Sigmoid colon (tissue), 7 donors: ENCODE measurements around the gene DPP6. TPM values are rescaled to one million over a fixed set of nuclear protein-coding genes. Genes with fewer than 3 reads are reported as not detected.
A peak's percentile ranks its signal among the peaks of the same experiment; 100 is the strongest.

Experiments
- DNase-seq: peaks from one replicate; pipeline ENCODE4 v3.0.0-alpha.2; 2019
- H3K27ac ChIP-seq, 4 donors: fragments of 200-600 bp; sonication (generic); one replicate each; pipeline ENCODE4 v1.5.1; 2016 to 2019; ENCODE audit warnings: mild to moderate bottlenecking in 1 of 4
- H3K27me3 ChIP-seq, 3 donors: fragments of 200-600 bp; sonication (generic); one replicate each; pipeline ENCODE4 v1.5.1; 2019; ENCODE audit warnings: mild to moderate bottlenecking in 1 of 3
- H3K36me3 ChIP-seq, 4 donors: fragments of 200-600 bp; sonication (generic); one replicate each; pipeline ENCODE4 v1.5.1; 2016 to 2019
- H3K4me1 ChIP-seq, 4 donors: fragments of 200-600 bp; sonication (generic); one replicate each; pipeline ENCODE4 v1.5.1; 2017 to 2019
- H3K4me3 ChIP-seq, 4 donors: fragments of 200-600 bp; sonication (generic); one replicate each; pipeline ENCODE4 v1.5.1; 2017 to 2019; ENCODE audit warnings: mild to moderate bottlenecking in 2 of 4, moderate library complexity in 1 of 4
- H3K9me3 ChIP-seq, 4 donors: fragments of 200-600 bp in 3 of 4; sonication (generic) in 3 of 4; one replicate each; pipeline versions ENCODE4 v1.5.1 to v1.6.1; 2013 to 2019
- CTCF ChIP-seq, 4 experiments: fragments of 450-650 bp in 3 of 4; fragments of 200-600 bp in 1 of 4; IDR thresholded peaks; one replicate each; pipeline ENCODE4 v1.5.1; 2016 to 2019; ENCODE audit warnings: antibody characterized with exemption in 4 of 4, mild to moderate bottlenecking in 3 of 4, moderate library complexity in 2 of 4
- EP300 ChIP-seq, 4 donors: sonication (generic); formaldehyde crosslinking; IDR thresholded peaks; one replicate each; pipeline ENCODE4 v1.6.1; 2017; ENCODE audit warnings: antibody characterized with exemption in 4 of 4
- POLR2A ChIP-seq, 2 donors: fragments of 450-650 bp; IDR thresholded peaks; one replicate each; pipeline ENCODE4 v1.6.1; 2016; ENCODE audit warnings: antibody characterized with exemption in 2 of 2, mild to moderate bottlenecking in 2 of 2, moderate library complexity in 2 of 2
- POLR2AphosphoS5 ChIP-seq, 4 donors: sonication (generic); formaldehyde crosslinking; IDR thresholded peaks; one replicate each; pipeline ENCODE4 v1.6.1; 2017; ENCODE audit warnings: antibody characterized with exemption in 4 of 4
- WGBS, 2 donors: extraction: QIAGEN DNeasy Blood & Tissue Kit; methylation state at CpG; one replicate each; pipeline ENCODE4 v1.1.7; 2013; 5-methylcytosine and 5-hydroxymethylcytosine counted together
- intact Hi-C: fragments of 100-400 bp; cut with DNase I; formaldehyde crosslinking; loops from one replicate; pipeline ENCODE4 v1.15.1; 2023
- polyA plus RNA-seq, 3 donors: library from polyadenylated mRNA; stranded (reverse); fragments of 200-250 nt; gene quantifications; one replicate each; pipeline ENCODE4 v1.2.3, GENCODE V29; 2013
- total RNA-seq, 4 donors: library from RNA; depleted of rRNA; stranded (reverse); fragments of >200 nt; gene quantifications; one replicate each; pipeline ENCODE4 v1.1.0, GENCODE V29; 2016
- donor health status: healthy with polysubstance abuse.
- donor health status: Bipolar disorder and iron deficiency.
- donor health status: healthy.

The DPP6 gene
- total and polyA plus RNA-seq, 7 donors: 1.2 to 53.2 (median 41.0) TPM; not detected in 1

DNA sequence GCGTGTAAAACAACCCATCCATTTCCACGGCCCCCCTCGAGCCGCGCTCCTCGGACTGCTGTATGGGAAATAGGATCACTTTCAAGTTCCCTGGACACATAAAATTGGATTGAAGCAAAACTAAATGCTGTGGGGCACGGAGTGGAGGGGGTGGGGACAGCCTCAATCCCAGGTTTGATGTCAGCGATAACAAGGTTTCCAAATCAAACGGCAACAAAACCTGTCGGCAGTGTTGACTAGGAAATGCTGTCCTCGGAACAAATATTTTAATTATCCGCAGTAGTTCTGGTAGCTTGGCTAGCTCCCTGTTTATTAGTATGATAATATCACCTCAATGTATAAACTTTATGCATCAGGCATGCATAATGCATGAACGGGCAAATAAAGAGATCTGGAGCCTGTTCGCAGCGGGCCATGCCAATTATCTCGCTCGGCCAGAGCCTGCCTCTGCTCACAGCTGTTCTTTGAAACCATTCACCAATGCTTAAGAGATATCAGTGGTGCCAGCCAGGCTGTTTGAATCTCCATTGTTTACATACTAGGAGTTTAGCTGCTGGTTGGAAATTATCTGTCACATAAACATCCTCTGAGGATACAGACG, 789.6 kb downstream of the DPP6 start:
- peak overlapping the region in 1 of 4 donors; percentile 6 for H3K4me3 ChIP-seq
- intact Hi-C loops: no loop called here
- DNase-seq: no peak
- TF ChIP-seq POLR2A (IDR thresholded peaks at IDR 0.05) (no peak), EP300 (IDR thresholded peaks at IDR 0.05) (no peak), POLR2AphosphoS5 (IDR thresholded peaks at IDR 0.05) (no peak), CTCF (IDR thresholded peaks at IDR 0.05) (no peak)
- peaks cover 0 to 19% (median 11%) of the 10 kb centered on the region in 4 donors for H3K4me1 ChIP-seq
- WGBS, 2 donors: 19 to 39% methylated on average over 18 of the region's 18 CpGs
- no peaks in the 10 kb centered on the region for H3K27me3 ChIP-seq
- no peaks in the 10 kb centered on the region for H3K36me3 ChIP-seq
- H3K27ac ChIP-seq: no peak overlapping the region
- no peaks in the 10 kb centered on the region for H3K9me3 ChIP-seq

DNA sequence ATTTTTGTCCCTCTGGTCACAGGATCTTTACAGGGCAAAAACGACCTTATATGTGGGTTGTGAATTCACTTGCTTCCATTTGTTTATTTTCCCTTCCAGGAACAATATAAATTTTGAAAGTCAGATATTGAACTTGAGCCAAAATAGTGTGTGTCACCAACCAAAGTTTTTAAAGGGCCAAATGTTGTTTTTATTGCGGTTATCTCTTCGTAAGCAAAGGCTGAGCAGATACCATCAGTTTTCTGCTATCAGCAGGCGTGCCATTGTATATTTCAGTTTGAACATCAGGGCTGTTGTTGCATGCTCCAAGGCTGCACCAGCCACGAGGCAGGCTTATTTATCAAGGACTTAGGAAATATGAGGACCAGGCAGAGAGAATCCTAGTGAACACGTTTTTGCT, 790.4 kb downstream of the DPP6 start:
- no peaks in the 10 kb centered on the region for H3K27me3 ChIP-seq
- H3K27ac ChIP-seq: no peak overlapping the region
- H3K4me3 ChIP-seq: no peak overlapping the region
- intact Hi-C loops: no loop called here
- 5 to 14% methylated on average over 6 of the region's 6 CpGs for WGBS, 2 donors
- no peaks in the 10 kb centered on the region for H3K9me3 ChIP-seq
- TF ChIP-seq POLR2A (IDR thresholded peaks at IDR 0.05) (no peak), POLR2AphosphoS5 (IDR thresholded peaks at IDR 0.05) (no peak), CTCF (IDR thresholded peaks at IDR 0.05) (no peak), EP300 (IDR thresholded peaks at IDR 0.05) (no peak)
- peaks cover 0 to 19% (median 11%) of the 10 kb centered on the region in 4 donors for H3K4me1 ChIP-seq
- H3K36me3 ChIP-seq: no peaks in the 10 kb centered on the region
- DNase-seq: no peak

DNA sequence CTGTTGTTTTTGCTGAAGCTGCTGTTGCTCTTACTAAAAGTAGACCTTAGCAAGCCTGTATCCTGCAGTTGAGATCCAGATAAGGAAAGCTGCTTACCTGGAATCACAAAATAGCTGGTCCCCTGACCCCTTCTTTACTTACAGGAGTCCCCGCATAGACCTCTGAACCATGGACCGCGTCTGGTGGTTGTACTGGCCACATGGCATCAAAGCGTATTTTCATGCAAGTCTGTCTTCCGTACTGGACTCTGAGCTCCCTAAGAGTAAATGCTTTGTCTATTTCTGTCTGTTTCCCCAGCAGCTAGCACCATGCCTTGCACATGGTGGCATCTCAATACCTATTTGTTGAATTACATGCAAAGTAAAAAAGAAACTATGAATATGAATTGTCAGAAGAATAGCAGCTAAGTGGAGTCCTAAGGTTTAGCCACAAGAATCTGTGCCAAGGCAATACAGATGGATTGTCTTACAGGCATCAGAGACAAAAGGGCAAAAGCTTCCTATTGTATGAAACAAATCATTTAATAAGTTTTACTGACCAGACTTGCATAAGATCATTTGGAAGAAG, 791.6 kb downstream of the DPP6 start:
- Histone ChIP-seq H3K4me1 (peaks cover 0 to 19% (median 11%) of the 10 kb centered on the region in 4 donors), H3K36me3 (no peaks in the 10 kb centered on the region), H3K27me3 (no peaks in the 10 kb centered on the region), H3K9me3 (no peaks in the 10 kb centered on the region), H3K4me3 (no peak overlapping the region), H3K27ac (no peak overlapping the region)
- intact Hi-C loops: no loop called here
- TF ChIP-seq POLR2AphosphoS5 (IDR thresholded peaks at IDR 0.05) (no peak), EP300 (IDR thresholded peaks at IDR 0.05) (no peak), CTCF (IDR thresholded peaks at IDR 0.05) (no peak), POLR2A (IDR thresholded peaks at IDR 0.05) (no peak)
- DNase-seq: no peak
- 91 to 95% methylated on average over 5 of the region's 5 CpGs for WGBS, 2 donors

- Histone ChIP-seq H3K36me3 (no peaks in the 10 kb centered on the region), H3K27ac (no peak overlapping the region), H3K27me3 (no peaks in the 10 kb centered on the region), H3K4me1 (peaks cover 0 to 19% (median 11%) of the 10 kb centered on the region in 4 donors), H3K9me3 (no peaks in the 10 kb centered on the region), H3K4me3 (no peak overlapping the region)
- WGBS, 2 donors: 78 to 92% methylated on average over 5 of the region's 5 CpGs
- intact Hi-C loops: no loop called here
- no peak for TF ChIP-seq POLR2AphosphoS5 (IDR thresholded peaks at IDR 0.05)
- TF ChIP-seq EP300 (IDR thresholded peaks at IDR 0.05): no peak
- TF ChIP-seq CTCF (IDR thresholded peaks at IDR 0.05): no peak
- no peak for TF ChIP-seq POLR2A (IDR thresholded peaks at IDR 0.05)
- no peak for DNase-seq
These were observed 792.3 kb downstream of the DPP6 start for GRCh38 chr7:154844499-154844898.
